GM18511 (cell line): ENCODE measurements around the gene TBX3.

Experiments
- ATAC-seq: cut with Tn5 transposase; IDR thresholded peaks from one replicate; pipeline ENCODE4 v1.9.1; 2021; ENCODE audit warnings: mild to moderate bottlenecking, moderate library complexity; ENCODE audit not compliant: unreplicated experiment

The TBX3 gene

DNA sequence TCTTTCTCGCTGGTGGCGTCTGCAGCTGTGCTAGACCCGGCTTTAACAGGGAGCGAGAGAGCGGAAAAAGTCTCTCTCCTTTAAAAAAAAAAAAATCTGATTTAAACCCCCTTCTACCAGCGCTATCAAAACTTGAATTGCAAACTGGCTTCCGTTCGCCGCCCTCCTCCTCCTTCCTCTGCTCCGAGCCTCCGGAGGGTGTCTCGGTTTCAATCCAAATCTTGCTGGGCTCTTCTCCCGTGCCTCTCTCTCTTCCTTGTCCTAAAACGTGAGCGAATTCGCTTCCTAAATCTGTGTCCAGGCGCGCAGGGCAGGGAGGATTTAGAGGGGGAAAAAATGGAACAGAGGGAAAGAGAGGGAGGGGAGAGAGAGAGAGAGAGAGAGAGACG lies 272 bp downstream of the TBX3 start:
- no peak for ATAC-seq

DNA sequence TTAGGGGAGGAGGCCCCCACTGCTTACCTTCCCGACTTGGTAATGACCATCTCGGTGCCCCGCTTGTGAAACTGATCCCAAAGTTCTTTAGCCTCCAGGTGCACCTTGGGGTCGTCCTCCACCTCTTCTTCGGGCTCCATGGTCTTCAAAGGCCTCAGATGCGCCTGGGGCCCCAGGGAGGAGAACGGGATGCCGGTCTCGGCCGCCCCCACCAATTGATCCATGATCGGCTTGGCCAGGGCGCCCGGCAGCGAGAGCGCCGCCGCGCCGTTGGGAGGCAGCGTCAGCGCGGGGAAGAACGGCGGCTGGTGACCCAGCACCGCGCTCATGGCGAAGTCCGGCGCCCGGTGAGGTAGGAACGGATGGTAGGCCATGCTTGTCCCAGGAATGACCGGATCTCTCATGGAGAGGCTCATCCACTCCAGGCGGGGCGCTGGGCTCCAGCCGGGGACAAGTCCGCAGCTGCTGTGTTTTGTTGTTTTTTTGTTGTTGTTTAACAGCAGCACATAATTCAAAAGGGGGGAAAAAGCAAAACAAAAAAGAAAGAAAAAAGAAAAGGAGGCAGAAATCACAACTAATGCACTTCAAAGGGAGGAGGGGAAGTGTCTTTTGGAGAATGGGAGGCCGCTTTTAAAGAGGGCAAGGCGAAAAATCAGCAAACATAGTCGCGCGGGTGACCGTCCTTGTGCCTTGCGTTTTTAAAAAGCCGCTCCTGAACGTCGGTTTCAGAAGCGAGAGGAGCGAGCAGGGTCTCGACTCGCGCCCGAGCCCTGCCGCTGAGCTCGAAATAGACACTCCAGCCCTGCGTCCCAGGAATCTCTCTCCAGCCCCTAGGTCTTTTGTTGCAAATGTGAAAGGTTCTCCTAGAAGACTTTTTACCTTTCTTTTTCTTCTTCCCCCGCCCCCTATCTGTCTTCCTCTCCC lies 928 bp downstream of the TBX3 start:
- no peak for ATAC-seq

DNA sequence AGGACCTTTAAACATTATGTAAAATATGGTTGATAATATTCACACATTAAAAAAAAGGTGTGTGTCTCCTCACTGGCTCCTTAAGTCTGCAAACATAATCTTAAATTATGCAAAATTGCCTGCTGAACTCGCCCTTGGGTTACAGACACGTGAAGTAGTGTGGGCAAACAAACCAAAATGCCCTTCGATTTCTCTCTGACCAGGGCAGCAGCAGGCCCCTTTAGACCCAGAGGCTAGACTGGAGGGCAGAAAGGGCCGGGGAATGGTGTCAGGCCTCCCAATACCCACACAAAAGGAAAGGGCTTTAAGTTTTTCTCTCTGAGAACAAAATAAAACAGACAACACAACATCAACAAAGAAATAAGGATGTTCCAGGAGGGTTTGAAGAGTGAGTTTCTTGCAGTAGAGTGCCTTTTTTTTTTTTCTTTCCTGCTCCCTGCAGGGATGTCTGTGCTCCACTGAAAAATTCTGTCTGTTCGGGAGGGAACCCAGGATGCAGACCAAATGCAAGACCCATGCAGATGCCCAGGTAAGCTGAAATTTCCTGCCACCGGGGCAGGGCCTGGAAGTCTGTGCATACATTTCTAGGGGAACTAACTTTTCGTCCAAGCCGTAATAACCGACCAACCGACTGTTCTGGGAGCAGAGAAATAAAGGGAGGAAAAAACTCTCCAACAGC lies 1.7 kb downstream of the TBX3 start:
- ATAC-seq: no peak

DNA sequence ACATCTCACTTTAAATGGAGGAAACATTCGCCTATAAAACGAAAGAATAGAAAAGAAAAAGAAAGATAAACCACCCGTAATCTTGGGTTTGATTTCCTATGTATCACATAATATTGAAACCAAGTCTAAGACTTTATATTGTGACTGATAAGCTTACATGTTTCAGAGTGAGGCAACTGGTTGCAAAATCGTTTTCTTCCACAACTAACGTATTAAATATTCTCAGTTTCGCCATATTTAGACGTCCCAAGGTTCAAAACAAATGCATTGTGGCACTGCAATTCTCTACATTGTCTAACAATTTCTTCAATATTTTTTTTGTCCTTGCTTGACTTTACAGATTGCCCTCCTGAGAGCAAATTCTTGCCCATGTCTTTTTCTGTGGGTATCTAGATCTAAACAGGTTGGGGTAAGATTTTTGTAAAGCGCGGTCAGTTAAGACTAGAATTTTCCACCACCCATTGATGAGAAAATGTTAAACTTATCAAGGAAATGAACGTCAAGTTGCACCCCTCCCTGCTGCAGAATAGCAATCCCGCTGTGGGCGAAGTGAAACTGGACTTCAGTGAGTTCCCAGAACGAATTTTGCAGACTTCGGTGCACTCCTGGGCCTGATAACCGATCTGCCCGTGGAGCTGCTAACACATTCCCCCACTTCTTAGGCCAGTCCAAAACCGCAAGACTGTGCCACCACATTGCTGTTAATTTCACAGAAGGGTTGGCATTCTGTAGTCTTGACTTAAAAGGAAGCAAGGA lies 2.7 kb downstream of the TBX3 start:
- no peak for ATAC-seq

DNA sequence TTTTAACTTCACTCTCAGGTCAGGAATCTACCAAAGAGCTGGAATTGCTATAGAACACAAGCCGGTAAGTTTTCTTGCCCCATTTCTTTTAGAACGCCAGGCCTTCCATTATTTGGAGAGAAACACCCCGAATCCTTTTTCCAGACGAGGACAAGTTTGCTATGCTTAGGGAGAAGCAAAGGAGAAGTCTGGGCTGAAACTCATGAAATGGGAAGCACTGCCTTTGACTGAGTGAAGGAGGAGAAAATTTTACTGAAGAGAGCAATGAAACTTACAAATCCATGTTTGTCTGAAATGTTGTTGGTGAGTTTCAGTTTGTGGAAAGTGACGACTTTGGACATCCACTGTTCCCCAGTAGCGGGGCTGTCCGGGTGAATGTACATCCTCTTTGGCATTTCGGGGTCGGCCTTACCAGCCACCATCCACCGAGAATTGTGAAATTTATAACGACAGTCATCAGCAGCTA lies 3.3 kb downstream of the TBX3 start:
- ATAC-seq: no peak

DNA sequence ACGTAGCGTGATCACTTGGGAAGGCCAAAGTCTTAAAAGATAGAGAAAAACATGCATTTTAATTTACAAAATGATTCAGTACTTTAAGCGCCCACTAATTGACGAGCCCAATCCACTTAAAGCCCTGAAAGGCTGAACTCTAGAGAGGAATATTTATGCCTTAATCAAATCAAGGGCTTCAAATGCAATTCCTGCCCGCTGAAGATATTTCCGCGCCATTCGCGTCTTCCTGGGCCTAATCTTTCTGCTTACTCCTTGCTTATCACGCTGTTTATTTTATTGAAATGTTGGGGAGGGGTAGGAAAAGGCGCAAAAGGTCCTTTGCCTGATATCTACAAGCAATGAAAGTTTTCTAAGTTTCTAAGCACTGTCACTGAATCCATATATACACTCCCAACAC lies 4.0 kb downstream of the TBX3 start:
- no peak for ATAC-seq

DNA sequence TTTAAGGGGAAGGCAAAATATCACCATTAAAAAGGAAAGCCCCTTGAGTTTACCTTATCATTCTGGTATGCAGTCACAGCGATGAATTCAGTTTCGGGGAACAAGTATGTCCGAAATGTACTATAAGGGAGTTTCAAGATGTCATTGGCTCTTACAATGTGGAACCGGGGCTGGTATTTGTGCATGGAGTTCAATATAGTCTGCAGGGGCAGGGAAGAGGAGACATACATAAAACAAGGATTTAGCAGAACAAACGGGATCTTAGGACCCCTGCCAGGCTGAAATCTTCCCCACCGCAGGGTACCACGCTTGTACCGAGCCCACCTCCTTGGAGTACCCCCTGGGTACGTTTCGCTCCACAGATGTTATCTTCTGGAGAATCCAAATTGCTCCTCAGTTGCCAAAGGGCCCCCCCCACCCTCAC lies 4.5 kb downstream of the TBX3 start:
- no peak for ATAC-seq

DNA sequence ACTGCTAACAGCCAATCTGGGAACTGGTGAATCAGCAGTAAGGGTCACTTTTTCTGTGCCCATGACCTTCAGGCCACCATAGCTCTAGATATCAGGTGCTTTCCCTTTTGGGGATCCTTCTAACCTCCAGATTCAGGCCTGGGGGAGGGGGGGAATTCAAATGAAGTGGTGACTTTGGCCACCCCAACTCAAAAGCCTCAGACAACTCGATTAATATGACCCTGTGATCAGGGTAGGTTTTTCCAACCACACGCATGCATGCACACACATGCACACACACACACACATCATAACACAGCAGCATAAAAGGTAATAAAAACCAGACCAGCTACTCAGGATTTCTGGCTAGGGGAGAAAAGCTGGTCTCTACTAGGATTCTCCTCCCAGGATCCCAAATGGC lies 5.3 kb downstream of the TBX3 start:
- ATAC-seq: no peak

DNA sequence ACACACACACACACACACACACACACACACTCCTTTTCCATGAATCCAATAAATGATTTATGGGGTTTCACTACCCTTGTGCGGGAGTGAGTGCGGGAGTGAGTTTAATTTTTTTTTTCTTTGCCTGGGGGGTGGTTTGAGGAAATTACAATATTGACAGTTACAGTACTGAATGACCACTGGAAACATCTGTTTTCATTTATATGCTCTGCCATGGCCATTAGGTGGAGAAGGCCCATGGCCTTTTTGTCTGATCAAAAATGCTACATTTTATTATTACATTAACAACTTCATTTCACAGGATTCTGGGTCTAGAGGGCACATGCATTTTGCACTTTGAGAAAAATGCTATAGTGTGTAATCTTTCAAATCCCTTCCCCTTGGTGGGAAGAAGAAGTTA lies 5.9 kb downstream of the TBX3 start:
- ATAC-seq: no peak

DNA sequence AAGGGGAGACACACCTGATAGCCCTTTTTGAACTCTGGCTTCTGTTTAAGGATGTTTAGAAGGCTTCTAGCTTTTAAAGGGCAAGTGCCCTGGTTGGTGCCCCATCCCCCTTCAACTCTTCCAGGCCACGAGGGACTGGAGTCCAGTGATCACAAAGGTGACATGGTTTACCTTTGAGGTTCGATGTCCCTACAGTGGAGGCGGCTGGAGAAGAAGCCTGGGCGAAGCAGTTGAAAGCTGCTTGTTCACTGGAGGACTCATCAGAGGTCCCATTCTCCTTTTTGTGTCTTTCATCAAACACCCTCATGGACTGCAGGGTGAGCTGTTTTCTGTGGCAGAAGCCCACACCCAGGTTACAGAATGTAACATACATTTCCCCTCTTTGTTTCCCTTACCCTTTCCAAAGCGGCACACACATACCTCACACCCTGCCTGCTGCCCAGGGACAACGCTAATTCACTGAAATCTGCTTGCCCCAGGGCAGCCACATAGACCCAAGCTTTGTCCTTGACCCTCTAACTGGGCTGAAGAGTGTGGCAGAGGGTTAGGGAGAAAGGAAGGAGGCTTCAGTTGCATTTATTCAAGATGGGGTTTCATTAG lies 7.7 kb downstream of the TBX3 start:
- ATAC-seq: no peak

DNA sequence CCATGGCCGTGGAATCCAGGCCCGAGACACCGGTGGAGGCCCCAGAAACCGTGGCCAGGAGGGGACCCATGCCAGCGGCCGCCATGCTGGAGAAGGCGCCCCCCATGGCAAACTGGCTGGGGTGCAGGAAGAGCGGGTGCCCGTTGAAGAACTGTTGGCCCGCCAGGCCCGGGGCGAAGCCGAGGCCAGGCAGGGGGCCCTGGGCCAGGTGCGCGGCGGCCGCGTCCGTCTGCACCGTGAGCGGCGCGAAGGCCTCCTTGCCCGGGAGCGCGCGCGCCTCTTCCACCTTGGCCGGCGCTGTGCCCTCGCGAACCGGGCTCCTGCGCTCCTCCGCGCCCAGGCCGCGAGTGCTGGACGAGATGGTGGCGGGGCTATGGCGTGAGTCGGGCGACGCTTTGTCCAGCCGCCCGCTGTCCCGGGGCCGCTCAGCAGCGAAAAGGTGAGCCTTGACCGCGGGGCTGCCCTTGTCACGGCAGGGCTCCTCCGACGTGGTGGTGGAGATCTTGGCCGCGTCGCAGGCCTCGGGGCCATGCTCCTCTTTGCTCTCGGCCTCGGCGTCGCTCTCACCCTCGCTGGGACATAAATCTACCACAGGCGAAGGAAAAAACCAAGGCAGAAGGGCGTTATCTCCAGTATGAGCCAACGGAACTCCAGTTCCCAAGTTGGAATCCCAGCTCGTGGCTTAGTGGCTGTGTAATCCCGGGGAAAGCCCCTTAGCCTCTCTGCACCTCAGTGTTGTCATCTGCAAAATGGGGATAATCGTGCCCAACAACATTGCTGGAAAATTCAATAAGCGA lies 9.5 kb downstream of the TBX3 start:
- ATAC-seq: no peak

DNA sequence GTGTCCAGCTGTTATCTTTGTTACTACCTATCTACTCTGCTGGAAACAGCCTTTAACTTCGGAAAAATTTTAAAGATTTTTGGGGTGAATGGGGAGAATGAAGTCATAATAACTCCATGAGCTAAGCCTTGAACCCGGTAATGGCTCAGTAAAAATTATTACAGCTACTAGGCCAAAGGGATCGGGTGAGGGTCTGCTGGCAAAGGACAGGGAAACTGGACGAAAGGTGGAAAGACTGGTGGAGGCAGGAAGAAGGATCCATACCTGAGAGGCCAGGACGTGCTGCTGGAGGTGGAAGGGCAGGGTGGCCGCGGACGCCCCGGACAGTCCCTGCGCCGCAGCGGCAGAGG lies 10.1 kb downstream of the TBX3 start:
- ATAC-seq: no peak

DNA sequence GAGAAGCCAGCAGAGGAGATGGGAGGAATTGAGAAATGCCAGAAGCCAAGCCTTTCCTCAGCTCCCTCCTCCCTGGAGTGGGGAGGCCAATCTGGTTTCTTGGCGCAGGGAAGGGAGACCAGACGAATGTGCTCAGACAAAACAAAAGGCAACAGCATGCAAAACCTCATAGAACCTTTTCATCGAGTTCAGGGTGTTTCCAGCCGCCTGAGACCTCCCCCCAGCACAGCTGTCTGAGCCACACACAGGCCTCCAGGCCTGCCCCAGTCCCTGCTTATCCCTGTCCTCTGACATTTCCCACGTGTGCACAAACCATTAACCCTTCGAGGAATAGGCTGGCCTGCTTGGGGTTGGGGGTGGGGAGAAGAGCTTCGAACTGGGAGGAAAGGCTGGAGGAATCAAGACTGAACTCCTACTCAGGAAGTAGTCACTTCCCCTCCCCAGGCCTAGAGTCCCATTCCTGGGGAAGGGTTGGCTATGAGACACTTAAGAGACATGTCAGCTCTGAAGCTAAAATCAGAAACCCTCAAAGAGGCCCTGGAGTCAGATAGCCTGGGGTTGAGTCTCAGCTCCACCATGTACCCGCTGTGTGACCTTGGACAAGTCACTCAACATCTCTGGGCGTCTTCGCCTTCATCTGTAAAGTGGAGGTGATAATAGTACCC lies 10.7 kb downstream of the TBX3 start:
- ATAC-seq: no peak

DNA sequence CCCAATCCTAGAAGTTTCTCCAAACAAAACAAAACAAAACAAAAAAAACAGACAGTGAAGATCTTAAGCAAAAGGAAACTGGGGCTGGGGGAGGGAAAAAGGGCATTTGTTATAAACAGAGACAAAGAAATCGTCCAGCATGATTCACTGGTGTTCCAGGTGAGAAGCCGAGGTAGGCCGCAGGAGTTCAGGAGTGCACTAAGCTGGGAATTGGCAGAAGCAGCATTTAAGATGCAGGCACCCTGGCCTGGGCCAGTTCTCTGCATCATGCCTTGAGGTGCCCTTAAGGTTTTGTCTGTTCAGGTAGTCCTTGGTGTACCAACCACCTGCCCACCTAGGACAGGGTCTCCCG lies 11.2 kb downstream of the TBX3 start:
- no peak for ATAC-seq

DNA sequence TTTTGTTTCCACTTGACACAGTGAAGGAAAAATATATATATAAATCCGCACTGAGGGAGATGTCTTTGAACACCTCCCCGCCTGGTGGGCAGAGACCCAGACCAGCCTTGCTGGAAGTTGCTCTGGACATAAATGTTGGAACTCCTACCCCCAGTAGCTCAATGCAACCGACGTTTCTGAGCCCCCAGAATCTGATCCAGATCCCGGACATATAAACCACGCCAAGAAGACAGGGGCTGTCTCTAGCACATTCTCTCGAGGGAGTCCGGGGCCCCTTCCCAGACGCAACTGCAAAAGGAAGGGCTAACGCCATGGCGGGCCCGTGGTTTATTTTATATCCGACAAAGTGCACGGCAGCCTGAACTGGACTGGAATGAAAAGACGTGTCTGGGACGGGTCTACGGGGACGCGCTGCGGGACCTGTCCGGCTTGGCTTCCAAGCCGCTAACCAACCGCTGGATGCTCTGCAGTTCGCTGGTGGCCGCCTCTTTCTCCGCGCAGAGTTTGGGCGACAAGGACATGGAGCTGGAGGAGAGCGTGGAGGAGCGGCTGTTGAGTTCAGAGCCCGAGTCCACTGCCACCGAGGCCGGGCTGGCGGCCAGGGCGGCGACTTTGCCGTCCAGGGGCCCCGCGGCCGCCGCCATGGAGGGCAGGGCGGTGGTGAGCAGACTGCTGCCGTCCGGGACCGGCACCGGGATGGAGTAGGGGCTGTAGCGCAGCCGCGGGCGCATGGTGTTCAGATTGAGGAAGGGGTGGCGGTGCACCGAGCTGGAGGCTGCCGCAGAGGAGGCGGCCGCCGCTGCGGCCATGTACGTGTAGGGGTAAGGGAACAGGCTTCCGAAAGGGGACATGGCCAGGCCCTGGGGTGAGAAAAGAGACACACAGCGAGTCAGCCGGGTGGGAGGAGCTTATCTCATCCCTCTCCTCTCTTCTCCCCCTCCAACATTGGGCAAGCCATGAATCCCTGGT lies 12.2 kb downstream of the TBX3 start:
- ATAC-seq: no peak

DNA sequence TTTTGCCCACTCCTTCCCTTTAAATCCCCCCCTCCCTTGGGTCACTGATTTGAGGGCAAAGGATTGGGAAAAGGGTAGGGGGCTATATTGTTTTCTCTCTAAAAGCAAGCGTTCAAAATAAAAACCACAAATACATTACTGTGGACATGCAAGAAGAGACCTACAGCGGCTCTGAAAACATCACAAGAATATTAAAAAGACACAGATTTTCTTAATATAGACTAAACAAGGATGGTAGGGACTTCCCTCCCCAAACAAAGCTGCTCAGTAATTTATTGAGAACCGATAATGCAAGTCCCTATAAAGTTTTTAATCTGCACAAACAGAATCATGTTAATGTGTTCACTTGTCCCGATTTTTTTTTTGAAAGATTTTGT lies 12.9 kb downstream of the TBX3 start:
- ATAC-seq: no peak

DNA sequence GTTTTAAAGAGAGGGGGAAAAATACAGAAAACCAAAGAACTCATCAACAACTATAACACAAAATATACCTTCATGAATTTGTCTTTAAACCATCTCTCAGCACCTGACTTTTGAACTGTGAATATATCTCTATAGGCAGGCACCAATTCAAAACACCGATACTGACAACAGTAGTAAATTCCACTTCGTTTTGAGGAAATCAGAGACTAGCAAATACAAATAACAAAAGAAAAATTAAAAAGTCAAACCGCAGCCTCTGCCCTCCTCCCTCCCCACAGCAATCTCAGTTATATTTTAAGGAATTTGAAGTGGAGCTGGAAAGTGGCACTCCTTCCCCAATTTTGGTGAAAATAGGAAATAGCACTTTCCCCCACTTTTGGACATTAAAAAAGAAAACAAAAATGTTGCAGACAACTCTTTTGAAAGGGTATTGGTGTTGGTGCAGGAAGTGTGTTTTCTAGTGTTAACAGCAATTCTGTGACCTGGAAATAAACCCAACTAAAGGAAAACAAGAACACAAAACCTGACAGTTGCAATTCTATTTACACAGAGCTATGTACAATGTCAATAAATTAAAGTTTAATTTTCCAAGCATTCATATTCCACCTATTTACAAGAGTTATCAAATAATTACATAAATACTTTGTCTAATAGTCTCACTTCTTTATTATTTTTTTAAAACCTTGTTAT lies 13.5 kb downstream of the TBX3 start:
- ATAC-seq: no peak
